NCI-H2171 treated with DMSO at 0.1 percent for 48 hours (cell line): Measurements from ENCODE around the gene NSD1.

Experiments
- DNase-seq: peaks from one replicate; lab custom pipeline; 2025; lab: John Stamatoyannopoulos, UW

Gene NSD1

DNA sequence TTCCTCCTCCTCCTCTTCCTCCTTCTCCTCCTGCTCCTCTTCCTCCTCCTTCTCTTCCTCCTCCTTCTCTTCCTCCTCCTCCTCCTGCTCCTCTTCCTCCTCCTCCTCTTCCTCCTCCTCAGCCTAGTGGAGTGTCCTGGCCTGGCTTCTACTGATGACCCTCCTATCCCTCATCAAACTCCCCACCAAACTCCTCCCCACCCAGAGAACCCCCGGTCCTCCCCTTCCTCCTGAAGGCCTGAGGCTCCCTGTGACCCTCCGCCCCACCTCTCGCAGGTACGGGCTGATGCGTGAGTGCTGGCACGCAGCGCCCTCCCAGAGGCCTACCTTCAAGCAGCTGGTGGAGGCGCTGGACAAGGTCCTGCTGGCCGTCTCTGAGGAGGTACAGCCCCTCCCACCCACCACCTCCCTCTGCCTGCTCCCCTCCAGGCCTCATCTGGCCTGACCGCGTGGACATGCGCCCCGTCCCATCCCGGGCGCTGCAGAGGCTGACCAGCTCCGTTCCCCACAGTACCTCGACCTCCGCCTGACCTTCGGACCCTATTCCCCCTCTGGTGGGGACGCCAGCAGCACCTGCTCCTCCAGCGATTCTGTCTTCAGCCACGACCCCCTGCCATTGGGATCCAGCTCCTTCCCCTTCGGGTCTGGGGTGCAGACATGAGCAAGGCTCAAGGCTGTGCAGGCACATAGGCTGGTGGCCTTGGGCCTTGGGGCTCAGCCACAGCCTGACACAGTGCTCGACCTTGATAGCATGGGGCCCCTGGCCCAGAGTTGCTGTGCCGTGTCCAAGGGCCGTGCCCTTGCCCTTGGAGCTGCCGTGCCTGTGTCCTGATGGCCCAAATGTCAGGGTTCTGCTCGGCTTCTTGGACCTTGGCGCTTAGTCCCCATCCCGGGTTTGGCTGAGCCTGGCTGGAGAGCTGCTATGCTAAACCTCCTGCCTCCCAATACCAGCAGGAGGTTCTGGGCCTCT is 36.3 kb upstream of the NSD1 start:
- DNase-seq: no peak

DNA sequence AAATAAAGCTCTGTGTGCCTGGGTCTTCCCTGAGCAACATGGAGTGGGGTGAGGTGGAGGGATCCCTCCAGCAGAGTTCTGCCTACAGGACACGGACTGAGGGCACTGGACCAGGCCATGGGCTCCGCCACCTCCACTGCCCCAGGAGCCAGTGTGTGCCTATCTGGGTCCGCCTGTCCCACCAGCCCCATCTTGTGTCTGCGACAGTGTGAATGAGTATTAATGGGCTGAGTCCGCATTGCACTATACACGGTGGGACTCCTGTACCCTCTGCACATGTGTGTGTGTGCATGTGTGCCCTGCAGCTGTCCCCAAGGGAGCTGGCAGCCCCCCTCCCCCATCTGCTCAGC is 35.5 kb upstream of the NSD1 start:
- DNase-seq: no peak

DNA sequence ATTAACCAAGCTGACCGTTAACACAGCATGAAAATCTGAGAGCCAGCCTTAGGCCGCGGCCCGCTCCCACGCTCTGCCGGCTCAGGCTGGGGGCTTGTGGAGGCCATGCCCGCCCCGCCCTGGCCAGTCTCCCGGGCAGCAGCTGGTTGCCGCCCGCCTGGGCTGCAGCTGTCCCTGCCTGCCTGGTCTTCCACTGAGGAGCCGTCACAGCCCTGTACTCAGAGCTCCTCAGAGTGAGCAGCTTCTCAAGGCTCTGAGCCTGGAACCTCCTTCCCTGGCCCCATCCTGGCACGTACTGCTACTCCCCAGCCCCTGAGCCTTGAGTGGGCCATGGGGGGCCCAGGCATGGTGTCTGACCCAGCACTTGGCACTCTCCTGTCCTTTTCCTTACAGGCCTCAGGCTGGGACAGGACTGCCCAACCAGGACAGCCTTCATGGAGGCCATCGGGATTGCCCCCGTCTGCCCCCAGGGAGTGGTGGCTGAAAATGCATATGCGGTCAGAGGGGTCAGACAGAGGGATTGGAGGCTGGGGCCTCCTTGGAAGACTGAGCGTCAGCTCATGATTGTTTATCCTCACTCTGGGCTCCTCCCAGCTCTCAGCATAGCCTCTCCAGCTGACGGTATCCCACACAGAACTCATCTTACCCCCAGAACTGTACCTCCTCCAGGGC is 35.0 kb upstream of the NSD1 start:
- no peak for DNase-seq

DNA sequence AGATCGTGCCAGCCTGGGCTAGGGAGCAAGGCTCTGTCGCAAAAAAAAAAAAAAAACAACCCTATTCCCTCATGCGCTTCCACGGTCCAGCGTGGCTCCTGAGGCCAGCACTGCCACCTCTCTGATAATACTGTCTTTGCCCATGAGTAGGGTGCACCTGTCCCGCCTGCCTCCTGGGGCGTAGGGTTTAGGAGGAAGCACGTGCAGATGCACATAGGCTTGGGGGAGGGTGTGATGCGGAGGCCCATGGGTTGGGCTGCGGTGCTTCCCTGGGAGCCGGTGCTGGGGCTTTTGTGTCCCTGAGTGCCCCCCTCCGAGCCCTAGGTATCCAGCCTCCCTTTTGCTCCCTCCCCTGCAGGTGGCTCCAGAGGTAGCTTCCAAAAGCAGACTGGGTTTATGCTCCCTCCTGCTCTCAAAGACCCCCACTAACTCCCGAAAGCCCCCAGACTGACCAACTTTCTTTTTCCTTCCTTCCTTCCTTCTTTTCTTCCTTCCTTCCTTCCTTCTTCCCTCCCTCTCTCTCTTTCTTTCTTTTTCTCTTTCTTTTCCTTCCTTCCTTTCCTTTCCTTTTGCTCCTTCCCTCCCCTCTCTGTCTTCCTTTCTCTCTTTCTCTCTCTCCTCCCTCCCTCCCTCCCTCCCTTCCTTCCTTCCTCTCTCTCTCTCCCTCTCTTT is 34.0 kb upstream of the NSD1 start:
- DNase-seq: no peak

- no peak for DNase-seq
Measured at GRCh38 chr5:177100714-177101121, 32.9 kb upstream of the NSD1 start.

- peak; percentile 26 for DNase-seq
Measured at GRCh38 chr5:177103523-177104253, 29.9 kb upstream of the NSD1 start.

- no peak for DNase-seq
Measured at GRCh38 chr5:177105691-177106476, 27.7 kb upstream of the NSD1 start.

DNA sequence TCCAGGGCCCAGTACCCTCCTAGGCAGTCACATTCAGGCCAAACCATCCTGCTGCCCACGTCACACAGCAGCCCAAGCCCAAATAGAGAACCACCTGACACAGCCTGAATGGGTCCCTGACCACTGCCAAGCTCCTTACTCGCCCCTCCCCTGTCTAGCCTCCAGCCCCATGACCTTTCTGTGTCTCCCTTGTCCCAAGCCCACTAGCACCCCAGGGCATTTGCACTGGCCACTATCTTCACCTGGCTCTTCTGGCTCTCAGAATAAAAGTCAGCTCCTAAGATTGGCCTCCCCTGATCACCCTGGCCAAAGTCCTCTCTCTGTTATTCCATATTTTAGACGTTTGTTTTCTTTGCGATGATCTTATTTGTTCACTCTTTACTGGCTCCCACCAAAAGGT is 26.4 kb upstream of the NSD1 start:
- no peak for DNase-seq

- DNase-seq: no peak
Measured at GRCh38 chr5:177109810-177110209, 23.8 kb upstream of the NSD1 start.

GRCh38 chr5:177111720-177112394 is 21.7 kb upstream of the NSD1 start:
- peak; percentile 53 for DNase-seq

GRCh38 chr5:177112589-177113220 is 20.9 kb upstream of the NSD1 start:
- DNase-seq: no peak

- peak; percentile 63 for DNase-seq
Measured at GRCh38 chr5:177113566-177114424, 19.8 kb upstream of the NSD1 start.

- no peak for DNase-seq
Measured at GRCh38 chr5:177116631-177117373, 16.8 kb upstream of the NSD1 start.

DNA sequence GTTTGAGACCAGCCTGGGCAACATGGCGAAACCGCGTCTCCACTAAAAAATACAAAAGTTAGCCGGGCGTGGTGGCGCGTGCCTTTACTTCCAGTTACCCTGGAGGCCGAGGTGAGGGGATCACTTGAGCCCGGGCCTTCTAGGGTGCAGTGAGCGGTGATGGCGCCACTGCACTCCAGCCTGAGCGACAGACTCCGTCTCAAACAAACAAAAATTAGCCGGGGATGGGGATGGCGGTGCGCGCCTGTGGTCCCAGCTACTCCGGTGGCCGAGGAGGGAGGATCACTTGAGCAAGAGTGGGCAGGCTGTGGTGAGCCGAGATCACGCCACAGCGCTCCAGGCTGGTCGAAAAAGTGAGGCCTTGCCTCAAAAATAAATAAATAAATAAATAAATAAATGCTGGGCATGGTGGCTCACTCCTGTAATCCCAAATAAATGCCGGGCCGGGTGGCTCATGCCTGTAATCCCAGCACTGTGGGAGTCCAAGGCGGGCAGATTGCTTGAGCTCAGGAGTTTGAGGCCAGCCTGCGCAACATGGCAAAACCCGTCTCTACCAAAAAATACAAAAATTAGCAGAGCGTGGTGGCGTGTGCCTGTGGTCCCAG is 16.0 kb upstream of the NSD1 start:
- DNase-seq: no peak

DNA sequence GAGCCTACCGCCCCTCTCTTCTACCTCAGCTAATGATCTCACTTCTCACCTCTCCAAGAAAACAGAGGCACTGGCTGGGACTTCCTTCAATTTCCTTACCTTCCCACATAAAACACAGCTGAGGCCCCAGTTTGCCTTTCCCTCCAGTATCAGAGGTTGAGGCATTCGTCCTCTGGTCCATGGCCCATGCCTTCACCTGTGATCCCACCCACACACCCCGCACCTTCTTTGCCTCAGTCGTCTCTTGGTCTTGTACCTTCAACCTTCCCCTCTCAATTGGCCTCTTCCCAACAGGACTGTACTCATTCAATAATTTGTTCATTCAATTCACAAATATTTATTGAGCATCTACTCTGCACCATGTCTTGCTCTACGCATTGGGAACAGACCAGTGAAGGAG is 11.0 kb upstream of the NSD1 start:
- DNase-seq: no peak

GRCh38 chr5:177123789-177124485 is 9.6 kb upstream of the NSD1 start:
- DNase-seq: peak; percentile 18

DNA sequence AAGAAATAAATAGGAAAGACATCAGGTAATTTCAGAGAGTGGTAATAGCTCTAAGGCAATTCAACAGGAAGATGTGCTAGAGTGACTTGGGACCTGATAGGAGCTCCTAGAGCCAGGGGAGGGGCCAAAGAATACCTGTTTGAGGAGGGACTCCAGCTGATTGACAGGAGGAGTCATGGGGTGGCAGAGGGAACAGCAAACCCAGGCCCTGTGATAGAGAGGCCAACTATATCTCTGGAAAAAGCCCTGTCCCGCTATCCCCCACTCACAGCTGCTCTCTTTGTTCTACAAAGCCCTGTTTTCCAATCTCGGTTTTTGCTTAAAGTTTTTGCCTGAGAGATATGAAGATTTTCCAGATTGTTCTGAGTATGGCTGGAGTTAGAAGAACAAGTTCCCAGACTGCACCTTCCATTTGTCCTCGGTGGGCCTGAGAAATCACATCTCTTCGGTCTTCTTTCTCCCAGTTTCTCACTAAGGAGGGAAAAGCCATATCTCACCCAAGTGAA is 9.0 kb upstream of the NSD1 start:
- peak; percentile 5 for DNase-seq
